GM10266 (cell line): ENCODE data around the gene ARHGEF16.

Experiments
- DNase-seq: peaks from one replicate; pipeline ENCODE4 v3.0.0; 2012; ENCODE audit errors: extremely low spot score
- CTCF ChIP-seq: IDR thresholded peaks from 2 replicates; pipeline ENCODE4 v1.5.1; 2012; ENCODE audit warnings: mild to moderate bottlenecking, low read depth; ENCODE audit not compliant: control insufficient read depth, insufficient read depth; ENCODE audit errors: missing control alignments

The ARHGEF16 gene

GRCh38 chr1:3423245-3423829 lies 31.1 kb upstream of the ARHGEF16 start:
- TF ChIP-seq CTCF, result no peak
- no peak for DNase-seq

DNA sequence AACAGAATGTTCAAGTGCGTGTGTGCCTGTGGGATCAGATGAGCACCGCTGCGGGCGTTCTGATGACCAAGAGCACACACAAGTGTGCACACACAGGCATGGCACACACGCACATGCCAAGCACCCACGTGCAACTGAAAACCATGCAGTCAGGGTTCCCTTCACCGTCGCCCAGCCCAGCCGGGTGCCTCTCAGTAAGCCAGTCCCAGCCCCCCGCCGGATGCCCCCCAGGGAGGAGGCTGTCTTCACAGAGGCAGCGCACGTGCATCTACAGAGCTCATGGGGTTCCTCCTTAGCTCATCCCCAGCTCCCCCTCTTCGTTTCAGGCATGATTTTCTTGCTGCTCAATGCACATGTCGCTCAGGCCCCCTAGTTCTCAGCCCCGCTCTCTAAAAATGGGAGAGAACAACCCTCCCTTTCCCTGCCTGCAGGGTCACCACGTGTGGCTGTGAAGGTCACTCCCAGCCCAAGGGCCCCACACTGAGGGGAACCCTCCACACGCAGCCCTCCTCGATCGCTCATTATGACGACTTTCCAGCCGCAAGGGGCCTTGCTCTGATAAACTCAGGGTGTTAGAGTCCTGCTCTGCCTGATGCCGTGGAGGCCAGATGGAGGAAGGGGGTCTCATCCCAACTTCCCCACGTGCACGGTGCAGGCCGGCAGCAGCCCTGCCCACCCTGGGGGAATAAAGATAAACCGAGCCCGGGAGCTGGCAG lies 30.4 kb upstream of the ARHGEF16 start:
- no peak for TF ChIP-seq CTCF

GRCh38 chr1:3425486-3426215 lies 28.8 kb upstream of the ARHGEF16 start:
- TF ChIP-seq CTCF, result no peak
- no peak for DNase-seq

More for the DNA sequence above, 30.4 kb upstream of the ARHGEF16 start:
- no peak for DNase-seq

DNA sequence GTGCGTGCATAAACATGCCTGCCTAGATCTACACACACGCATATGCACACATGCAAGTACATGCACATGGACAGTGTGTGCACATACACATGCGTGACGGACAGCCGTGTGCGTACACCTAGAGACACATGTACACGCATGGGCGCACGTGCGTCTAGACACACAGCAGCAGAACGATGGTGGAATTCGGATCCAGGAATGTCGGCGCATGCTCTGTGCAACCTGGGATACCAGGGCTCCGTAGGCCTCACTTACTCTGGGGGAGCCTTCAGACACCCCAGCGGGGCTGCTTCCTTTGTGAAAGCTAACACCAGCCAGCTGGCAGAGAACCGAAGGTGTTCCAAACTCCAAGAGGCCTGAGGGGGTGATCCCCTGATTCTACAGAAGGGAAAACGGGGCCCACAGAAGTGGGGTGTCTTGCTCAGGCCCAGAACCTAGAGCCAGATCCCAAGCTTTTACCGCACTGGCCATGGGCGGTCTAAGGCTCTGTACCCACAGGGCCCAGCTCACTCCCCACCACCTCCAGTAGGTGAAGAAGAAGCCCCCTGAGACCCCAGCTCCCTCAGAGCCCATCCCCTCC lies 27.4 kb upstream of the ARHGEF16 start:
- no peak for TF ChIP-seq CTCF
- DNase-seq, result no peak

DNA sequence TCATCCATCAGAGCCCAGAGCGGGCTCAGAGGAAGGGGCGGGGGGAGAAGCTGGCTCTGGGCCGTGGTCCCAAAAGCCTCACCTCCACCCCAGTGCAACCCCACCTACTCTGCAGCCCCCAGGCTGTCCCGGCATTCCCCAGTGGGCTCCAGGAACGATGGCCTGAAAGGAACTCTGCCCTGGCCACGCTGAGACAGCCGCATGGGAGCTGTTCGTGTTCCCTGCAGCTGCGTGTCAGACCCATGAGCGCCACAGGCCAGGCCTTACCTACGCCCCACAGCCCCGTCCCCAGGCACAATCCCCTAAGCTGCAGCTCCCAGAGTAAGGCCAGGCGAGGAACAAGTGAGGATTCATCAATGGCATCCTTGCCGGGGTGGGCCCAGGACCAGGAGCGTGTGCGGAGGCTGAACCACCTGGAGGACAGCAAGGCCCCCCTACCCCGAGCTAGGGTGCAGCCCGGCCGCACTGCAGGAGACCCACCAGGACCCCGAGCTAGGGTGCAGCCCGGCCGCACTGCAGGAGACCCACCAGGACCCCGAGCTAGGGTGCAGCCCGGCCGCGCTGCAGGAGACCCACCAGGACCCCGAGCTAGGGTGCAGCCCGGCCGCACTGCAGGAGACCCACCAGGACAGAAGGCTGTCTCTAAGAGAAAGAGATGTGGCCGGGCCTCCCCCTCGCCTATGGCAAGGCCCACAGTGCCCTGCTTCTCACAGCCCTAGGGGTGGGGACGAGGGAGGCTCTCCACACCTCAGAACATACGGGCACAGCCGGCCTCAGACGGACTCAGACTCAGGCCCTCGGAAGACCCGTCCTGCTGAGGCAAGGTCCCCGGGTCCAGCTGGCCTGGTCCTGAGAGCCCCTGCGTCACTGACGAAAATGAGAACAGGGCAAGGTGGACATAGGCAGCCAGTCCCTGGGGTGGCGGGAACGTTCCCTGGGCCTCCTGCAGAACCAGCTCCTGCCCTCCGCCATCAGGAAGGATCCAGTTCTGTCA lies 26.5 kb upstream of the ARHGEF16 start:
- no peak for TF ChIP-seq CTCF
- no peak for DNase-seq

- no peak for DNase-seq
- no peak for TF ChIP-seq CTCF
Measured at GRCh38 chr1:3428899-3429298, 25.6 kb upstream of the ARHGEF16 start.
